Measurements from ENCODE around the gene DENND1B. TPM values are rescaled to one million over a fixed set of nuclear protein-coding genes. Genes with fewer than 3 reads are reported as not detected.

DENND1B gene
- total and polyA plus RNA-seq, 4 experiments from 2014 or later, result 12.5 to 26.3 (median 22.5) TPM

DNA sequence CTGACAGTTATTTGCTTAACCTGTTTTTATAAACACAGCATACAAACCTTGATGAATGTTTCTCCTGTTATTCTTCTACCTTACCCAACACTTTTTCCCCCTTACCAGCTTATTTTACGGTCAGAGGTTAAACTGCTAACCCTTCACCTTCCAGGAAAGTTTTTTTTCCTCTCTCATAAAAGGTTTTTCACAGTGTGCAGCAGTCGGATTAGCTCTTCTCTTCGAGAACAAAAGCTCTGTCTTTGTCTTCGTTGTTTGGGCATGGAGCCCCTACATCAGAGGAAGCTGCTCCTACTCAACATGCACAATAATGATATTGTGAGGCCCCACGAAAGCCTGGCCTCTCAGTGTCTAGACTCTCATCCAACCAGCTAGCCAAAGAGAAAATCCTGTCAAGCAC lies 42.0 kb downstream of the DENND1B start:
- CTCF ChIA-PET (ENCODE audit: partially characterized antibody), result interaction anchor here (0.6 to 1.0 kb wide), 2 partner anchors 15 to 177 kb away, joined by 3 read pairs; no protein-coding TSS in a partner anchor

GRCh38 chr1:197732187-197732586 lies 43.1 kb downstream of the DENND1B start:
- Mint-ChIP-seq H3K9me3 (peaks cover 0 to 18% (median 7%) of the 10 kb centered on the region in 8 donors), H3K4me1 (peaks cover 29 to 41% (median 33%) of the 10 kb centered on the region in 4 donors), H3K27ac (peak overlapping the region in 1 of 7 donors; percentile 25), H3K36me3 (peaks cover 39 to 53% of the 10 kb centered on the region in 2 donors), H3K27me3 (no peaks in the 10 kb centered on the region), H3K4me3 (peak overlapping the region in 1 of 8 donors; percentile 12)
- H3K4me1 ChIP-seq (ENCODE audit: insufficient read depth, low read length), result peaks cover 4% of the 10 kb centered on the region
- intact Hi-C loops (cut with micrococcal nuclease), result no loop called here
- H3K27ac ChIP-seq (ENCODE audit: low read depth, low read length), result no peak overlapping the region
- ChIA-PET CTCF (ENCODE audit: partially characterized antibody) (no interaction called here), POLR2A (ENCODE audit: partially characterized antibody) (no interaction called here)
- no peak for DNase-seq
- no peaks in the 10 kb centered on the region for H3K36me3 ChIP-seq (ENCODE audit: insufficient read depth, low read length)
- no peaks in the 10 kb centered on the region for H3K9me3 ChIP-seq (ENCODE audit: control insufficient read depth in 1 of 2, low read length in 2 of 2)
- no peaks in the 10 kb centered on the region for H3K27me3 ChIP-seq (ENCODE audit: insufficient read depth, low read length)
- no peak overlapping the region for H3K4me3 ChIP-seq (ENCODE audit: low read length in 2 of 2)

More for the DNA sequence above, 42.0 kb downstream of the DENND1B start:
- no peaks in the 10 kb centered on the region for H3K27me3 Mint-ChIP-seq
- H3K4me1 Mint-ChIP-seq, result peaks cover 33 to 49% (median 39%) of the 10 kb centered on the region in 4 donors
- Histone ChIP-seq H3K4me3 (ENCODE audit: low read length in 2 of 2) (no peak overlapping the region), H3K36me3 (ENCODE audit: insufficient read depth, low read length) (no peaks in the 10 kb centered on the region), H3K4me1 (ENCODE audit: insufficient read depth, low read length) (peaks cover 10% of the 10 kb centered on the region), H3K27me3 (ENCODE audit: insufficient read depth, low read length) (no peaks in the 10 kb centered on the region), H3K27ac (ENCODE audit: low read depth, low read length) (no peak overlapping the region), H3K9me3 (ENCODE audit: control insufficient read depth in 1 of 2, low read length in 2 of 2) (no peaks in the 10 kb centered on the region)
- no peak overlapping the region for H3K27ac Mint-ChIP-seq
- intact Hi-C loops (cut with micrococcal nuclease), result no loop called here
- H3K9me3 Mint-ChIP-seq, result peaks cover 0 to 8% (median 4%) of the 10 kb centered on the region in 8 donors
- no peak overlapping the region for H3K4me3 Mint-ChIP-seq
- no peak for DNase-seq
- peaks cover 34 to 45% of the 10 kb centered on the region in 2 donors for H3K36me3 Mint-ChIP-seq
- POLR2A ChIA-PET (ENCODE audit: partially characterized antibody), result no interaction called here

DNA sequence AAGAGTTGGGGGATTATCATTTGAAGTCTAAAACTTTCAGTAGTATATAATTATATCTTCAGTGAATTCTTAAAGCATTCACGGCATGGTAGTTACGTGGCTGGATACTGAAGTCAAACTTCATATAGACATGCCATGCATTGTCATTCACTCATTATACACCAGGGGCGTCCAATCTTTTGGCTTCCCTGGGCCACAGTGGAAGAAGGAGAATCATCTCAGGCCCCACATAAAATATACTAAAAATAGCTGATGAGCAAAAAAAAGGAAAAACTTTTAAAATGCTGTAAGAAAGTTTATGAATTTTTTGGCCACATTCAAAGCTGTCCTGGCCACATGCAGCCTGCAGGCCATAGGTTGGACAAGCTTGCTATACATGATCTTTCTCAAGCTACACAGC lies 43.8 kb downstream of the DENND1B start:
- no peaks in the 10 kb centered on the region for H3K4me1 ChIP-seq (ENCODE audit: insufficient read depth, low read length)
- H3K4me1 Mint-ChIP-seq, result peaks cover 22 to 34% (median 27%) of the 10 kb centered on the region in 4 donors
- no peak overlapping the region for H3K4me3 Mint-ChIP-seq
- H3K9me3 Mint-ChIP-seq, result peaks cover under 1 to 25% (median 12%) of the 10 kb centered on the region in 8 donors
- H3K27ac ChIP-seq (ENCODE audit: low read depth, low read length), result no peak overlapping the region
- no peak overlapping the region for H3K27ac Mint-ChIP-seq
- H3K36me3 Mint-ChIP-seq, result peaks cover 39 to 54% of the 10 kb centered on the region in 2 donors
- intact Hi-C loops (cut with micrococcal nuclease), result no loop called here
- CTCF ChIA-PET (ENCODE audit: partially characterized antibody), result no interaction called here
- no peak overlapping the region for H3K4me3 ChIP-seq (ENCODE audit: low read length in 2 of 2)
- DNase-seq, result no peak
- no peaks in the 10 kb centered on the region for H3K9me3 ChIP-seq (ENCODE audit: control insufficient read depth in 1 of 2, low read length in 2 of 2)
- H3K36me3 ChIP-seq (ENCODE audit: insufficient read depth, low read length), result no peaks in the 10 kb centered on the region
- POLR2A ChIA-PET (ENCODE audit: partially characterized antibody), result no interaction called here
- no peaks in the 10 kb centered on the region for H3K27me3 Mint-ChIP-seq
- no peaks in the 10 kb centered on the region for H3K27me3 ChIP-seq (ENCODE audit: insufficient read depth, low read length)

GRCh38 chr1:197725976-197726375 lies 49.3 kb downstream of the DENND1B start:
- no peaks in the 10 kb centered on the region for H3K36me3 ChIP-seq (ENCODE audit: insufficient read depth, low read length)
- H3K9me3 ChIP-seq (ENCODE audit: control insufficient read depth in 1 of 2, low read length in 2 of 2), result peaks cover 0 to 9% of the 10 kb centered on the region in 2 donors
- no peaks in the 10 kb centered on the region for H3K4me1 ChIP-seq (ENCODE audit: insufficient read depth, low read length)
- ChIA-PET POLR2A (ENCODE audit: partially characterized antibody) (no interaction called here), CTCF (ENCODE audit: partially characterized antibody) (no interaction called here)
- no peak for DNase-seq
- Mint-ChIP-seq H3K4me3 (no peak overlapping the region), H3K4me1 (peaks cover 1 to 9% (median 7%) of the 10 kb centered on the region in 4 donors), H3K36me3 (peaks cover 38 to 42% of the 10 kb centered on the region in 2 donors), H3K27me3 (no peaks in the 10 kb centered on the region), H3K9me3 (peaks cover 6 to 48% (median 34%) of the 10 kb centered on the region in 8 donors), H3K27ac (no peak overlapping the region)
- intact Hi-C loops (cut with micrococcal nuclease), result no loop called here
- no peak overlapping the region for H3K27ac ChIP-seq (ENCODE audit: low read depth, low read length)
- no peaks in the 10 kb centered on the region for H3K27me3 ChIP-seq (ENCODE audit: insufficient read depth, low read length)
- no peak overlapping the region for H3K4me3 ChIP-seq (ENCODE audit: low read length in 2 of 2)

- H3K4me3 Mint-ChIP-seq, result peak overlapping the region in 1 of 8 donors; percentile 12
- H3K27me3 ChIP-seq (ENCODE audit: insufficient read depth, low read length), result no peaks in the 10 kb centered on the region
- CTCF ChIA-PET (ENCODE audit: partially characterized antibody), result no interaction called here
- H3K27me3 Mint-ChIP-seq, result no peaks in the 10 kb centered on the region
- no peak overlapping the region for H3K4me3 ChIP-seq (ENCODE audit: low read length in 2 of 2)
- peaks cover 6 to 48% (median 34%) of the 10 kb centered on the region in 8 donors for H3K9me3 Mint-ChIP-seq
- H3K27ac ChIP-seq (ENCODE audit: low read depth, low read length), result no peak overlapping the region
- intact Hi-C loops (cut with micrococcal nuclease), result no loop called here
- DNase-seq, result no peak
- H3K36me3 Mint-ChIP-seq, result peaks cover 36 to 40% of the 10 kb centered on the region in 2 donors
- peaks cover 0 to 9% of the 10 kb centered on the region in 2 donors for H3K9me3 ChIP-seq (ENCODE audit: control insufficient read depth in 1 of 2, low read length in 2 of 2)
- no peaks in the 10 kb centered on the region for H3K36me3 ChIP-seq (ENCODE audit: insufficient read depth, low read length)
- no peak overlapping the region for H3K27ac Mint-ChIP-seq
- POLR2A ChIA-PET (ENCODE audit: partially characterized antibody), result no interaction called here
- peaks cover 0 to 12% (median 5%) of the 10 kb centered on the region in 4 donors for H3K4me1 Mint-ChIP-seq
- H3K4me1 ChIP-seq (ENCODE audit: insufficient read depth, low read length), result no peaks in the 10 kb centered on the region
These were observed 50.2 kb downstream of the DENND1B start for GRCh38 chr1:197725044-197725443.

GRCh38 chr1:197715806-197716205 lies 59.5 kb downstream of the DENND1B start:
- CTCF ChIA-PET (ENCODE audit: partially characterized antibody), result no interaction called here
- Histone ChIP-seq H3K4me3 (ENCODE audit: low read length in 2 of 2) (no peak overlapping the region), H3K27me3 (ENCODE audit: insufficient read depth, low read length) (no peaks in the 10 kb centered on the region), H3K9me3 (ENCODE audit: control insufficient read depth in 1 of 2, low read length in 2 of 2) (no peaks in the 10 kb centered on the region), H3K36me3 (ENCODE audit: insufficient read depth, low read length) (no peaks in the 10 kb centered on the region), H3K27ac (ENCODE audit: low read depth, low read length) (no peak overlapping the region), H3K4me1 (ENCODE audit: insufficient read depth, low read length) (no peaks in the 10 kb centered on the region)
- Mint-ChIP-seq H3K4me3 (no peak overlapping the region), H3K27me3 (no peaks in the 10 kb centered on the region), H3K4me1 (peaks cover 18 to 21% (median 19%) of the 10 kb centered on the region in 4 donors), H3K9me3 (no peaks in the 10 kb centered on the region), H3K36me3 (peaks cover 0 to 3% of the 10 kb centered on the region in 2 donors), H3K27ac (no peak overlapping the region)
- DNase-seq, result no peak
- intact Hi-C loops (cut with micrococcal nuclease), result no loop called here
- POLR2A ChIA-PET (ENCODE audit: partially characterized antibody), result no interaction called here

DNA sequence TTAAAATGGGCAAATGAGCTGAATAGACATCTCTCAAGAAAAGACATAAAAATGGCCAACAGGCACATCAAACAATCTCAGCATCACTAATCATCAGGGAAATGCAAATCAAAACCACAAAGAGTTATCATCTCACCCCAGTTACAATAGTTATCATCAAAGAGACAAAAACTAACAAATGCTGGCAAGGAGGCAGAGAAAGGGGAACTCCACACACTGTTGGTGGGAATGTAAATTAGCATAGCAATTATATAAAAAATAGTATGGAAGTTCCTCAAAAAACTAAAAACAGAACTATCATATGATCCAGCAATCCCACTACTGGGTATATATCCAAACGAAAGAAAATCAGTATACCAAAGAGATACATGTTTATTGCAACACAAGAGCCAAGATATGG lies 68.7 kb downstream of the DENND1B start:
- peaks cover 4% of the 10 kb centered on the region for H3K4me1 ChIP-seq (ENCODE audit: insufficient read depth, low read length)
- H3K27ac ChIP-seq (ENCODE audit: low read depth, low read length), result no peak overlapping the region
- intact Hi-C loops (cut with micrococcal nuclease), result no loop called here
- no peak for DNase-seq
- H3K4me3 ChIP-seq (ENCODE audit: low read length in 2 of 2), result no peak overlapping the region
- H3K9me3 ChIP-seq (ENCODE audit: control insufficient read depth in 1 of 2, low read length in 2 of 2), result no peaks in the 10 kb centered on the region
- ChIA-PET POLR2A (ENCODE audit: partially characterized antibody) (interaction anchor here (1.2 kb wide), 1 partner anchor 67 kb away, joined by 3 read pairs; no protein-coding TSS in a partner anchor), CTCF (ENCODE audit: partially characterized antibody) (interaction anchor here (1.6 kb wide), 1 partner anchor 13 kb away, joined by 6 read pairs; no protein-coding TSS in a partner anchor)
- no peaks in the 10 kb centered on the region for H3K36me3 ChIP-seq (ENCODE audit: insufficient read depth, low read length)
- H3K4me3 Mint-ChIP-seq, result peak overlapping the region in 1 of 8 donors; percentile 5
- H3K27ac Mint-ChIP-seq, result no peak overlapping the region
- peaks cover 8 to 18% (median 14%) of the 10 kb centered on the region in 4 donors for H3K4me1 Mint-ChIP-seq
- no peaks in the 10 kb centered on the region for H3K27me3 ChIP-seq (ENCODE audit: insufficient read depth, low read length)
- peaks cover 0 to 14% of the 10 kb centered on the region in 2 donors for H3K36me3 Mint-ChIP-seq
- H3K27me3 Mint-ChIP-seq, result no peaks in the 10 kb centered on the region
- peaks cover 0 to 4% (median 0%) of the 10 kb centered on the region in 8 donors for H3K9me3 Mint-ChIP-seq
